ENCODE results near the gene CAPN10. TPM values are rescaled to one million over a fixed set of nuclear protein-coding genes. Genes with fewer than 3 reads are reported as not detected.

CAPN10 gene, protein sequence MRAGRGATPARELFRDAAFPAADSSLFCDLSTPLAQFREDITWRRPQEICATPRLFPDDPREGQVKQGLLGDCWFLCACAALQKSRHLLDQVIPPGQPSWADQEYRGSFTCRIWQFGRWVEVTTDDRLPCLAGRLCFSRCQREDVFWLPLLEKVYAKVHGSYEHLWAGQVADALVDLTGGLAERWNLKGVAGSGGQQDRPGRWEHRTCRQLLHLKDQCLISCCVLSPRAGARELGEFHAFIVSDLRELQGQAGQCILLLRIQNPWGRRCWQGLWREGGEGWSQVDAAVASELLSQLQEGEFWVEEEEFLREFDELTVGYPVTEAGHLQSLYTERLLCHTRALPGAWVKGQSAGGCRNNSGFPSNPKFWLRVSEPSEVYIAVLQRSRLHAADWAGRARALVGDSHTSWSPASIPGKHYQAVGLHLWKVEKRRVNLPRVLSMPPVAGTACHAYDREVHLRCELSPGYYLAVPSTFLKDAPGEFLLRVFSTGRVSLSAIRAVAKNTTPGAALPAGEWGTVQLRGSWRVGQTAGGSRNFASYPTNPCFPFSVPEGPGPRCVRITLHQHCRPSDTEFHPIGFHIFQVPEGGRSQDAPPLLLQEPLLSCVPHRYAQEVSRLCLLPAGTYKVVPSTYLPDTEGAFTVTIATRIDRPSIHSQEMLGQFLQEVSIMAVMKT
- 27.0 and 28.2 TPM in 2 replicates for total RNA-seq

DNA sequence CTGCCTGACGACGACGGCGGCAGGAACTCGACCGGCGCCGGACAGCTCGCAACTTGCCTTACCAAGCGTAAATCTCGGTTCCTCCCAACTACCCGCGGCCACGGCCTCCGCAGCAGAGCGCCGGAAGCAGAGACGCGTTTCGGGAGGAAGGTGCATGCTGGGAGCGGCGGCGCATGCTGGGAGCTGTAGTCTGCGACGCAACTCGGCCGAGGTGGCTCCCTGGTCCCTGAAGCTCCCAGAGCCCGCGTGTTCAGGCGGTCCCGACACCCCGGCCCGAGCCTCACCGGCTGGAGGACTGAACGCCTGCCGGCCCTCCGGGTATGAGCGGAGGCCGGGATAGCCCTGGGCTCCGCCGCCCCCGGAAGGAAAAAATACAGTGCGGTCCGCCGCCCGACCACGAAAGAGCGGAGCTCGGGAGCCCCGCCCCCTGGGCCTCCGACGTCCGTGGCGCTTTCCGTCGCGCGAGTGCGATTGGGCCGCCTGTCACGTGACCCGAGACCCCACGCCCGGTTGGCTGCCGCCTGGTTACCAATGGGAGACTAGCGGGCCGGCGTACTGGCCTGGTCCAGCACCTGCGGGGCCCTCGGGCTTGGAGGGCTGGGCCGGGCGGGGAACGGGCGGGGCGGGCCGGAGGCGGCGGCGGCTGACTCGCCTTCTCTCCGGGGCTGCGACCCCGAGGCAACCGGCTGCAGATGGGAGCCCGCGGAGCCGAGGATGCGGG, at the start of gene CAPN10:
TSS of gene CAPN10 (plus strand) at position 537 of the 721 bp plus-strand sequence. CDS start at position 715, 178 bp downstream.

DNA sequence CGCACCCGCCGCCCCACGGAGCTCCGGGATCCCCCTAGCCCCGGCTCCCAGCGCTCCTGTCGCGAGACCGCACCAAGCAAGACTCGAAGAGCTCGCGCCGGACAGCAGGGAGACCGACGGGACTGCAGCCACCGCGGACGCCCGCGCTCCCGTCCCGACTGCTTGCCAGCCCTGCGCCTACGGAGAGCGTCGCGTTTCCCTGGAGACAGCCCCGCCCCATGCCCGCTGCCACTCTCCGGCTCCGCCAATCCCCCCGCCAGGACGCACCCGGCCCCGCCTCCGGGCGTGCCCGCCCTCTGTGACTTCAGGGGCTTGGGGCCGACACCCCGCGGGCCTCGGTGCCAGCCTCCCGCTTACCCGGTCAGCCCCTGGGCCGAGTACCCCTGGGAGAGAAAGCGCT, 28.7 kb upstream of the CAPN10 start, which contains the start of gene ANKMY1:
TSS of gene ANKMY1 (minus strand) at position 181 of the 400 bp plus-strand sequence. CDS start 653 bp downstream, outside the sequence.

GRCh38 chr2:240560084-240560479, 26.5 kb upstream of the CAPN10 start, which contains the start of gene DUSP28:
DUSP28 (plus strand) TSS chr2:240560357; CDS start chr2:240560685, 328 bp downstream.

DNA sequence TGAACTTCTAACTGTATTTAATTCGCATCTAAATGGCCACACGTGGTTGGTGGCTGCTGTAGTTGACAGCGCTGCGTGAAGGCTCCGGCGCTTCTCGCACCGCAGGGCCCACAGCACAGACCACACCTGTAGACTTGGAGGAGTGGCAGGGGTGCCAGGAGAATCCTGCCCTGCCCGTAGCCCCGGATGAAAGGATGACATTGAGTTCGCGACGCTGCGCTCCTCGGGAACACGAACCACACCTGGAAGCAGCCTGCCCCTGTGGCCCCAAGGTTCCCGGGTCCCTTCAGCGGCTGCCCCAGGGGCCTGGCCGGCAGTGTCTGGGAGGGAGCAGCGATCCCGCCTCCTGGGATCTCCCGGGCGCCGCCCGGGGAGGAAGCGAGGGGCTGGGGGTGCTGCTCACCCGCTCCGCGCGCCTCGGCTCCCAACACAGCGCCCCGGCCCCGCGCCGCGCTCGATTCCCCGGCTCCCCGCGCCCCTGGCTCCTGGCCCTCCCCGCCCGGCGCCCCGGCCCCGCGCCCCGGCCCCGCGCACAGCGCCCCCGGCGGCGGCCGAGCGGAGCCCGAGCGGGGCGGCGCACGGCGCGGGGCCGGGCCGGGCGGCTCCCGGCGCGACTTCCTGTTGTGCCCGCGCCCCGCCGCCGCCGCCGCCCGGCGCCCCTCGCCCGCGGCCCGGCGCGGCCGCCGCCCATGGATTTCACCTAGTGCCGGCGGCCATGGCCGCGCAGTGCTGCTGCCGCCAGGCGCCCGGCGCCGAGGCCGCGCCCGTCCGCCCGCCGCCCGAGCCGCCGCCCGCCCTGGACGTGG, 18.5 kb upstream of the CAPN10 start, which contains the start of gene RNPEPL1:
TSS of gene RNPEPL1 (plus strand) at position 613 of the 806 bp plus-strand sequence. CDS start at position 716, 103 bp downstream.

DNA sequence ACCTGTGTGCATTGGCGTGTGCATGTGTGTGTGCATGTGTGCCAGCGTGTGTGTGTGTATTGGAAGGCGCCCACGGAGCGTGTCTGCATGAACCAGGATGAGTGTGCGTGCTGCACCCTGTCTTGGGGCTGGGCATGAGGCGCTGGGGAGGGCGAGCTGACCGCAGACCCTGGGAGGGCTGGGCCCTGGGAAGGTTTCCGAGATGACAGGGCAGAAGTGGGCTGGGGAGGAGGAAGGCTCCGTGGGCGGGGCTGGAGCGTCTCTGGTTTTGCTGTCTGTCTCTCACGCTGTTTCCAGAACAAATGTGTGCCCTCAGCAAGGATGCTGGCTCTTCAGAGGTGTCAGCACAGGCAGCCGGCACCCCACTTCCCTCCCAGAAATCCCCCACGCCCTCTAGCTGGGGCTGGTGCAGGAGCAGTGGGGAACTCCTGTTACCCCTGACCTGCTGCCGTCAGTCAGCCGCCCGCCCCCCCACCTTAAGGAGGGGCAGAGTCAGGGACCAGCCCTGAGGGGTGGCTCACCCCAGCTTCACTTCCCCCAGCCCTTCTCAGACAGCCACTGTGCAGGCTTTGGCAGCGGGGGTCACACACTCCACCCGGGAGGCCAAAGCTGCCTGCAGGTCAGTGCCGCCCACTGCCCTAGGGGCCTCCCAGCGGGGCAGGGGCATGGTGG, 38.6 kb downstream of the CAPN10 start, which contains the start of gene GPR35:
TSS of gene GPR35 (plus strand) at position 531 of the 672 bp plus-strand sequence. CDS start 4,473 bp downstream, outside the sequence.

Other genes starting within 250 kb of the CAPN10 start
- 16.1 and 22.2 TPM in 2 replicates for gene GPC1, start 151.1 kb upstream of the CAPN10 start, total RNA-seq
- 6.1 and 8.9 TPM in 2 replicates for gene ANKMY1, start 28.7 kb upstream of the CAPN10 start, total RNA-seq
- 1.8 and 3.2 TPM in 2 replicates for gene DUSP28, start 26.4 kb upstream of the CAPN10 start, total RNA-seq
- 22.7 and 32.5 TPM in 2 replicates for gene RNPEPL1, start 18.2 kb upstream of the CAPN10 start, total RNA-seq
- gene GPR35, start 38.7 kb downstream of the CAPN10 start, total RNA-seq, result 0.13 and 0.14 TPM in 2 replicates
- gene AQP12B, start 96.2 kb downstream of the CAPN10 start, total RNA-seq, result not detected in 2 replicates
- not detected in 2 replicates for gene AQP12A, start 105.1 kb downstream of the CAPN10 start, total RNA-seq
- gene KIF1A, start 233.5 kb downstream of the CAPN10 start, total RNA-seq, result not detected in 2 replicates

All from thoracic aorta endothelial cell (primary cell).